DMS 273 treated with DMSO at 0.1 percent for 48 hours (cell line): ENCODE measurements around the gene PRKD2.

Source experiments
- DNase-seq: peaks from one replicate; lab custom pipeline; 2025; lab: John Stamatoyannopoulos, UW

Gene PRKD2

GRCh38 chr19:46741447-46741846, 24.5 kb upstream of the PRKD2 start:
- no peak for DNase-seq

DNA sequence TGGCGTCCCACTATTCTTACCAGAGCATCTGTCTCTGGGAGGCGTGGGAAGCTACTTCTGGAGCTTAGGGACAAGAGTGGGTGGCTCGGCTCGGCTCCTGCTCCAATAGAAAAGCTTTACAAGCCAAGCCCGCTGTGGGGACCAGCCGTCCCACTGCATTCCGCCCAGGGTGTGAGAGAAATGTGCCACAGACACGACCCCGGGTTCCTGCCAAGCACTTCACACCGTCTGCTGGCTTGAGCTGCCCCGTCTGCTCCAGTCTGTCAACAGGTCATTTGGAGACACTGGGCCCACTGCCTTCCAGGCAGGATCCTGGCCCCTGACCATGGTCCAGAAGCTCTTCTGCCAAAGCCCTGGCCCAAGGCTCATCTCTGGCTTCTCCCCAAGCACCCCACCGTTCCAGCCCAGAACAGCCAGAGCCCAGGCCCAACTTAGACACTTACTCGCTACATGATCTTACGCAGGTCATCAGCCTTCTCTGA, 22.4 kb upstream of the PRKD2 start:
- DNase-seq, result no peak

- DNase-seq, result no peak
Observed at GRCh38 chr19:46737761-46738171, 20.9 kb upstream of the PRKD2 start.

GRCh38 chr19:46737298-46737654, 20.4 kb upstream of the PRKD2 start:
- DNase-seq, result no peak

- no peak for DNase-seq
Observed at GRCh38 chr19:46736531-46737297, 19.8 kb upstream of the PRKD2 start.

DNA sequence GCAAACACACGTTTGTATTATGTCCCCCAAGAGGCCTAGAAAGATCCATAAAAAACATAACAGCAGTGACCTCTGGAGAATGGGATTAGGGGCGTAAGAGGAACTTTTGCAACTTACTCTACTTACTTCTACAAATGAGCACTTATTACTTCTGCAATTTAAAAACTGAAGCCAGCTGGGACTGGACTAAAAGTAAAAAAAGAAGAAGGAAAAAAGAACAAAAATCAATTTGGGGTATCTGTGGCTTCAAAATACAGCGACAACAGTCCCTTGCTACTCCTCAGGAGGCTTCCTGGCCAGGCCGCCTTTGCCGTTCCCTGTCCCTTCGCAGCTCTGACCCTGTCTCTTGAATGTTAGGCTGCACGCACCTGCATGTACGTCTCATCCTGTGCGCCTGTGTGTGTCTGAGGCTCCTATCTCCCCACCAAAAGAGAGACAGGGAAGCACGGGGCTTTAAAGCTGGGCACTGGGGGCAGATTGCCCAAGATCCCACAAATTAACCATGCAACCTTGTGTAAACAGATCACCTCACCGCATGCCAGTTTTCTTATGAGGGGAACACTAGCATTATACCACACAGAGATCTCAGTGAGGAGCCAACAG, 16.9 kb upstream of the PRKD2 start:
- no peak for DNase-seq

DNA sequence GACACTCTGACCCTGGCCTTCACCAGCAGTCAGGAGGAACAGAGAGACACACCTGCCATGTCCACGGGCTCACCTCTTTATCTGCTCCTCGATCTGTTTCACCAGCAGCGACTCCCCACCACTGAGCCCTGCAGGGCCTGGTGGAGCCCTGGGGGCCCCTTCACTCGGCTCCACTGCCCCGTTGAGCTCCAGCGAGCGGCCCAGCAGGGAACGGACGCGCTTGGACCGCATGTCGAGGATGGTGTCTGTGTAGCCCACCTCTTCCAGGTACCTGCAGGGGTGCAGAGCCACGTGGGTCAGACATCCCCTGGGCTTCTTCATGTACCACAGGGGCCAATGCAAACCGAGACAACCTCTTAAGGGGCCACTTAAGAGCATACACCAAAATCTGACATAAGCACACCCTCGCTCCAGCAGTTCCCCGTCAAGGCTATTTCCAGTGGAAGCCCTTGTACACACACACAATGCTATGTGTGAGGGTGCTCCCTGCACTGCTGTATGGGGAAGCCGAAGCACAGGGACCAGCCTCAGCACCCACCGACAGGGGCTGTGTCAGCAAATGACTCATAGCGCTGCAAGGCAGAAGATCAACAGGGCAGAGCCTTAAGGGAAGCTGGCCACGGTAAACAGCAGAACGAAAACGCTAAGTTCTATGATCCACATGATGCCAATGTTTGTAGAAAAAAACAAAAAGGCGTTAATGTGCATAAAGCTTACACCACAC, 16.2 kb upstream of the PRKD2 start:
- DNase-seq, result no peak

GRCh38 chr19:46732172-46732938, 15.4 kb upstream of the PRKD2 start:
- no peak for DNase-seq

DNA sequence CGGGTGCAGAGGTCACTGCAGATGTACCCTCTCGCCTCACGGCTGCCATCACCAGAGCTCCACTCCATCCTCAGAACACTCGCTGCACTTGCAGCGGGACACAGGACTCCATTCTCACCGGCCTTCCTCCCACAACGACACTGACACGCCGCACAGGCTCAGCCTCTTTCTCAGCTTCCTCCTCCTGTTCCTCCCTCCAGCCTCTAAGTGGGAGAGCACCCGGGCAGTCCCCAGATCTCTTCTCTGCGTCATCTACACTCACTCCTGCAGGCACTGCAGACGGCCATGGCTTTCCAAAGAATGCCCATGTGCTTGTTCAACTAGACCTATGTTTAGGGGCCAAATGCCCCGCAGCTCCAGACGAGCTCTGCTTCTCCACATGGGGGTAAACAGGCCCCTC, 14.7 kb upstream of the PRKD2 start:
- no peak for DNase-seq

- DNase-seq, result no peak
Observed at GRCh38 chr19:46731007-46731501, 14.1 kb upstream of the PRKD2 start.

DNA sequence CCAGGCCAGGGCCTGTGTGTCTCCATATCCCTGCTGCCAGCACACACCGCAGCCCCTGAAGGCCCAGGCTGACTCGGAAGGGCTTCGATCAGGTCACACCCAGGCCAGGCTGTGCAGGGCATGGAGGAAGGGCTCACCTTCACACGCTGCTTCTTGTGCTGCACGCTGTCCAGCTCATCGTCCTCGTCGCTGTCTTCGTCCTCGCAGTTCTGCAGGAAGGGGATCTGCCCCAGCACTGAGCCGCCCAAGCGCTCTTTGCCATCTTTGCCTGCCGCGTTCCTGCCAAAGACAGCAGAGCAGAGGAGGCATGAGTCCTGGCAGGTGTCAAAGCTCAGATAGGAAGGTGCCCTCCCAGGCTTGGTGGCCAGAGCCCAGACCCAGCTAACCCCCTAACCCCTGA, 13.7 kb upstream of the PRKD2 start:
- DNase-seq, result no peak

GRCh38 chr19:46730187-46730586, 13.3 kb upstream of the PRKD2 start:
- no peak for DNase-seq

GRCh38 chr19:46729696-46730095, 12.8 kb upstream of the PRKD2 start:
- no peak for DNase-seq

- DNase-seq, result no peak
Observed at GRCh38 chr19:46728693-46729339, 11.9 kb upstream of the PRKD2 start.

DNA sequence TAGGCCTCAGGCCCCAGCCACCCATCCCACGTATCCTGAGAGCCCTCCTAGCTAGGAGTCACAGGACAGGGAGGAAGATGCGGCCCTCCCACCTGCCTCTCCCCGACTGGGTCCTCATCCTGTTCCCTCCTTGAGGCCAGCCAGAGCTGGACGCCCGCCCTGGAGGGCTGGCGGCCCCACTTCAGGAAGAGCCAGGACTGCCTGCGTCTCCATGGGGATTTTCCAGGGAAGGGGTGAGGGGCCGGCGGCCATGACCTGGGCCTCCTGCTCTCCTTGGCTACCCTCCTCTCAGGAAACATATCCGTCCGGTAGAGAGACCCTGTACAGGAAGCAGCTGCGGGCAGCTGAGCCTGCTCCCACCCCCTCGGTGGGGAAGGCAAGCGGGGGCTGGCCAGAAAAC, 11.3 kb upstream of the PRKD2 start:
- DNase-seq, result no peak

DNA sequence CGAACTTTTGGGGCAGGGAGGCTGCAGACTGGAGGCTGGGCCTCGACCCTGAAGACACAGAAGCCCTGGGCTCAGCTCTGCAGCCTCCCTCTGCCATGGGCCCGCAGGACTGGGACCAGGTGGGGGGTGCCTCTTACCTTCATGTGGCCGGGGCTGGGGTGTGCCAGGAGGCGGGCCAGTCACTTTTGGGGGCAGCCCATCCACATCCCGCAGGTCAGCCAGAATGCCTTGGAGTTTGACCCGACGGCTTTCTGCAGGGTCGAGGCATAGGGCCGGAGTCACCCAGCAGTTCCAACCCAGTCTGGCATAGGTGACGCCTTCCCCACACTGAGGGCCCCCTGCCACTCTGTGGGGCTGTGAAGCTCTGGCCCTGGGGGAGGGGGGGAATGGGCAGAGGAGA, 10.8 kb upstream of the PRKD2 start:
- DNase-seq, result no peak

GRCh38 chr19:46726971-46727501, 10.1 kb upstream of the PRKD2 start:
- DNase-seq, result no peak

GRCh38 chr19:46726551-46726950, 9.6 kb upstream of the PRKD2 start:
- DNase-seq, result no peak

GRCh38 chr19:46725859-46726393, 9.0 kb upstream of the PRKD2 start:
- DNase-seq, result no peak

- DNase-seq, result no peak
Observed at GRCh38 chr19:46725036-46725820, 8.3 kb upstream of the PRKD2 start.
